Neural progenitor cell (in vitro differentiated cells): ENCODE data around the gene RAVER2.

Experiments used
- CTCF ChIP-seq: fragments of 200-600 bp; sonication (generic); IDR thresholded peaks from 2 replicates; pipeline ENCODE4 v1.5.1; 2017; ENCODE audit warnings: antibody characterized with exemption, mild to moderate bottlenecking
- EZH2 ChIP-seq: fragments of 200-600 bp; sonication (generic); IDR thresholded peaks from 2 replicates; pipeline ENCODE4 v1.6.1; 2017; ENCODE audit warnings: antibody characterized with exemption, mild to moderate bottlenecking, moderate library complexity

- TF ChIP-seq CTCF (no peak), EZH2 (no peak)
Observed at GRCh38 chr1:64871256-64871655, 126.4 kb downstream of the RAVER2 start.
